Skeletal muscle tissue (tissue), 4 donors: ENCODE results near the gene TBCD. TPM values are rescaled to one million over a fixed set of nuclear protein-coding genes. Genes with fewer than 3 reads are reported as not detected.

ENCODE experiments used
- H3K27ac ChIP-seq: one replicate; pipeline ENCODE4 v1.7.0; 2013; ENCODE audit warnings: mild to moderate bottlenecking, low read depth, low read length, inconsistent platforms
- H3K27me3 ChIP-seq, 3 donors: one replicate each; pipeline ENCODE4 v1.7.0; 2013; ENCODE audit warnings: low read length in 3 of 3; ENCODE audit not compliant: control insufficient read depth in 3 of 3, insufficient read depth in 3 of 3
- H3K36me3 ChIP-seq, 3 donors: one replicate each; pipeline ENCODE4 v1.7.0; 2013; ENCODE audit warnings: low read length in 3 of 3; ENCODE audit not compliant: control insufficient read depth in 3 of 3, insufficient read depth in 3 of 3
- H3K4me1 ChIP-seq, 3 donors: one replicate each; pipeline ENCODE4 v1.7.0; 2013; ENCODE audit warnings: low read length in 3 of 3, mild to moderate bottlenecking in 3 of 3; ENCODE audit not compliant: control insufficient read depth in 3 of 3, insufficient read depth in 3 of 3
- H3K4me3 ChIP-seq, 3 donors: one replicate each; pipeline ENCODE4 v1.7.0; 2013; ENCODE audit warnings: low read length in 3 of 3
- H3K9ac ChIP-seq, 3 donors: one replicate each; pipeline ENCODE4 v1.7.0; 2013; ENCODE audit warnings: low read length in 3 of 3, mild to moderate bottlenecking in 3 of 3, moderate library complexity in 2 of 3, low read depth in 1 of 3
- H3K9me3 ChIP-seq, 3 donors: one replicate each; pipeline ENCODE4 v1.7.0; 2013; ENCODE audit warnings: low read length in 3 of 3; ENCODE audit not compliant: control insufficient read depth in 3 of 3
- total RNA-seq: library from RNA; depleted of rRNA; stranded (reverse); fragments of >200 nt; gene quantifications from one replicate; pipeline ENCODE4 v1.2.3, GENCODE V29; 2014
- donor health status: Osteomylitis.

TBCD gene
- total RNA-seq, 1 donor from 2014 or later: 27.1 TPM

GRCh38 chr17:82815354-82815753 is 63.5 kb downstream of the TBCD start:
- no peak overlapping the region for H3K4me3 ChIP-seq
- no peak overlapping the region for H3K9ac ChIP-seq
- peaks cover 33 to 46% (median 44%) of the 10 kb centered on the region in 3 donors for H3K36me3 ChIP-seq
- H3K27me3 ChIP-seq: no peaks in the 10 kb centered on the region
- no peak overlapping the region for H3K27ac ChIP-seq
- H3K4me1 ChIP-seq: no peaks in the 10 kb centered on the region
- peaks cover 0 to under 1% (median 0%) of the 10 kb centered on the region in 3 donors for H3K9me3 ChIP-seq

DNA sequence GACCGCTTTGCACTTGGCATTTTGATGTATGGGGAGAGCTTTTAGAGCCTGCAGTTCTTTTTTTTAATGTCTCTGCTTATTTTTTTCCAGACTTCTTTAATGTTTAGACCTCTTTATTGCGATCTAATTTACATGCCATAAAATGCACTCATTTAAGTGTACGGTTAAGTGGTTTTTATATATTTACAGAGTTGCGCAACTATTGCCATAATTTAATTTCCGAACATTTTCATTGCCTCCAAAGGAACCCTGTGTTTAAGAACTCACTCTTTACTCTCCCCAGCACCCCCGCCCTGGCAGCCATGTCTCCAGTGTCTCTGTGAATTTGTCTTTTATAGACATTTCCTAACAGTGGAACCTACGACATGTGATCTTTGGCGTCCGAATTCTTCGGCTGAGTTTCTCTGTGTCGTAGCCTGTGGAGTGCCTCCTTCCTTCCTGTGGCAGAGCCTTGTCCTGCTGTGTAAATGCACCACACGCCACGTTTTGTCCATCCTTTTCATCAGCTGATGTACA is 64.0 kb downstream of the TBCD start:
- Histone ChIP-seq H3K9me3 (peaks cover 0 to 3% (median 0%) of the 10 kb centered on the region in 3 donors), H3K27ac (no peak overlapping the region), H3K27me3 (no peaks in the 10 kb centered on the region), H3K9ac (no peak overlapping the region), H3K4me3 (no peak overlapping the region), H3K36me3 (peaks cover 28 to 43% (median 41%) of the 10 kb centered on the region in 3 donors), H3K4me1 (no peaks in the 10 kb centered on the region)

- no peaks in the 10 kb centered on the region for H3K27me3 ChIP-seq
- H3K27ac ChIP-seq: no peak overlapping the region
- H3K36me3 ChIP-seq: peaks cover 24 to 40% (median 37%) of the 10 kb centered on the region in 3 donors
- H3K4me3 ChIP-seq: no peak overlapping the region
- no peaks in the 10 kb centered on the region for H3K4me1 ChIP-seq
- H3K9ac ChIP-seq: no peak overlapping the region
- peaks cover 0 to 3% (median 0%) of the 10 kb centered on the region in 3 donors for H3K9me3 ChIP-seq
Measured at GRCh38 chr17:82816358-82816757, 64.5 kb downstream of the TBCD start.

DNA sequence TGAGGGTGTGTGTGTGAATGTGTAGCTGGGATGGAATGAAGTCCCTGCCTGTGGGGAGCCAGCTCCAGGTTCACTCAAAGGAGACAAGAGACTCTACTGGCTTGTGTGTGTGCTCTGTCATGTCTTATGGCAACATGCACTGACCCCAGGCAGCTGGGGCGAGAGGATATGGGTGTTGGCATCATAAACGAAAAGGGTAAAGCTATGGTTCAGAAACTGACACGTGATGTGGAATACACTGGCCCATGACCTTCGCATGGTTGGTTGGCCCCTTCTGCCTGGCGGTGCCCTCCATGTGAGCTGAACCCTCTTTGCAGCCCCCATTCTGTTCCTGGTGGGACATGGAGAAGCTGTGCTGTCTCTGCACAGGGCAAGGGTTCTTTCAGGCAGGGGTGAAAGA is 66.1 kb downstream of the TBCD start:
- Histone ChIP-seq H3K36me3 (peaks cover 21 to 41% (median 32%) of the 10 kb centered on the region in 3 donors), H3K27me3 (no peaks in the 10 kb centered on the region), H3K4me3 (no peak overlapping the region), H3K9ac (no peak overlapping the region), H3K4me1 (no peaks in the 10 kb centered on the region), H3K27ac (no peak overlapping the region), H3K9me3 (peaks cover 0 to 3% (median 0%) of the 10 kb centered on the region in 3 donors)

DNA sequence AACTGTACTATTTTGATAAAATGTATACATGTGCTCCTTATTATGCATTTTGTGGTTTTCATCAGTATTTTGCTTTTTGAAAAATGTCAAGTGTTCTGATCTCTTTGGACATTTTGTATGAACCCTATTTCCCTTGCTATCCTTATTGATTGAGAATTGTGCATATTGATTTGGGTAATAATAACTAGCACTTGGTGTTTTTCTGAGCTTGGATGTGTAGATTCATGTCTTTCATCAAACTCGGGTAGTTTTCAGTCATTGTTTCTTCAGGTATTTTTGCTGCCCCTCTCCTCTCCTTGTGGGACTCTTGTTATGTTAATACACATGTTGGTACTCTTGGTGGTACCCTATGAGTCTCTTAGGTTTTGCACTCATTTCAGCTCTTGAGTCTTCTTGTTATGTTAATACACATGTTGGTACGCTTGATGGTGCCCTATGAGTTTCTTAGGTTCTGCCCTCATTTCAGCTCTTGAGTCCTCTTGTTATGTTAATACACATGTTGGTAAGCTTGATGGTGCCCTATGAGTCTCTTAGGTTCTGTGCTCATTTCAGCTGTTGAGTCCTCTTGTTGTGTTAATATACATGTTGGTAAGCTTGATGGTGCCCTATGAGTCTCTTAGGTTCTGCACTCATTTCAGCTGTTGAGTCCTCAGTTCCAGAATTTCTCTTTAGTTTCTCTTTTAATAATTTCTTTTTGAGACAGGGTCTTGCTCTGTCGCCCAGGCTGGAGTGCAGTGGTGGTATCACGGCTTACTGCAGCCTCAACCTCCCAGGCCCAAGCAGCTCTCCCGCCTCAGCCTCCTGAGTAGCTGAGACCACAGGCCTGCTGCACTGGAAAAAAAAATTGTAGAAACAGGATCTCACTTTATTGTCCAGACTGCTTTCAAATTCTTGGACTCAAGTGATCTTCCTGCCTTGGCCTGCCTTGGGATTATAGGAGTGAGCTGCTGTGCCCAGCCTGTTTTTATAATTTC is 68.7 kb downstream of the TBCD start:
- H3K36me3 ChIP-seq: peaks cover 12 to 25% (median 16%) of the 10 kb centered on the region in 3 donors

GRCh38 chr17:82821554-82821953 is 69.7 kb downstream of the TBCD start:
- H3K36me3 ChIP-seq: peaks cover 6 to 18% (median 11%) of the 10 kb centered on the region in 3 donors
- no peak overlapping the region for H3K27ac ChIP-seq
- no peaks in the 10 kb centered on the region for H3K27me3 ChIP-seq
- H3K4me3 ChIP-seq: no peak overlapping the region
- H3K4me1 ChIP-seq: no peaks in the 10 kb centered on the region
- H3K9ac ChIP-seq: no peak overlapping the region
- H3K9me3 ChIP-seq: peaks cover 0 to 3% (median 0%) of the 10 kb centered on the region in 3 donors

More for the DNA sequence above, 68.7 kb downstream of the TBCD start:
- no peaks in the 10 kb centered on the region for H3K4me1 ChIP-seq
- no peak overlapping the region for H3K27ac ChIP-seq
- H3K4me3 ChIP-seq: no peak overlapping the region
- H3K9ac ChIP-seq: no peak overlapping the region
- peaks cover 0 to 3% (median 0%) of the 10 kb centered on the region in 3 donors for H3K9me3 ChIP-seq
- H3K27me3 ChIP-seq: no peaks in the 10 kb centered on the region

- Histone ChIP-seq H3K9ac (no peak overlapping the region), H3K4me3 (no peak overlapping the region), H3K9me3 (peaks cover 0 to 3% (median 0%) of the 10 kb centered on the region in 3 donors), H3K27ac (no peak overlapping the region), H3K27me3 (no peaks in the 10 kb centered on the region), H3K4me1 (no peaks in the 10 kb centered on the region), H3K36me3 (peaks cover 7 to 19% (median 13%) of the 10 kb centered on the region in 3 donors)
Measured at GRCh38 chr17:82822281-82822680, 70.4 kb downstream of the TBCD start.

- Histone ChIP-seq H3K36me3 (peaks cover 9 to 19% (median 15%) of the 10 kb centered on the region in 3 donors), H3K9me3 (peaks cover 0 to 3% (median 0%) of the 10 kb centered on the region in 3 donors), H3K9ac (no peak overlapping the region), H3K27ac (no peak overlapping the region), H3K4me3 (no peak overlapping the region), H3K4me1 (no peaks in the 10 kb centered on the region), H3K27me3 (no peaks in the 10 kb centered on the region)
Measured at GRCh38 chr17:82823004-82823403, 71.1 kb downstream of the TBCD start.

DNA sequence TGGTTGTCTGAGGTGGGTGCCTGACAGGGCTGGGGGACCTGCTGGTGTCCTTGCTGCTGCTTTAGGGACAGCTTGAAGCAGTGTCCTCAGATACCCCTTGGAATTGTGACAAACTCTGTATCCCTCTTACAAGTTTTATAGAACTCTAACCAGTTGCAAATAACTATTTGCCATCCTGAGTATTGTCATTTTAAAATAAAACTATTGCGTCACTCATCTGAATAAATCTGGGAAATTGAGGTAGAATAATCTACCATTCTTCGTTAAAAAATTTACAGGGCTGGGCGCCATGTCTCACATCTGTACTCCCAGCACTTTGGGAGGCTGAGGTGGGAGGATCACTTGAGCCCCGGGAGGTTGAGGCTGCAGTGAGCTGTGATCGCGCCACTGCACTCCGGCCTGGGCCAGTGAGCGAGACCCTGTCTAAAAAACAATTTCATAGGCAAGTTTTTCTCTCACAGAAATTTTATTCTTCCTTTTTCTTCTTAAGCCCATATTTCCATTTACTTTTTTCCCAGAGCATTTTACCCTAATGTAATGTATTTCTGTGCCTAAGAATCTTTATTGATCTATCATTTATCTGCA is 73.8 kb downstream of the TBCD start:
- Histone ChIP-seq H3K4me3 (no peak overlapping the region), H3K4me1 (peaks cover 0 to 6% (median 6%) of the 10 kb centered on the region in 3 donors), H3K36me3 (peaks cover 15 to 18% (median 17%) of the 10 kb centered on the region in 3 donors), H3K9ac (no peak overlapping the region), H3K27me3 (no peaks in the 10 kb centered on the region), H3K27ac (no peak overlapping the region), H3K9me3 (no peaks in the 10 kb centered on the region)
